Mesendoderm (in vitro differentiated cells): ENCODE measurements around the gene PRR36.

Source experiments
- DNase-seq: peaks from one replicate; pipeline ENCODE4 v3.0.0; 2013
- H2AK5ac ChIP-seq: 2 replicates; pipeline ENCODE4 v1.6.1; 2013; ENCODE audit warnings: low read length, inconsistent platforms
- H2BK120ac ChIP-seq: 2 replicates; pipeline ENCODE4 v1.6.1; 2013; ENCODE audit warnings: low read depth, mild to moderate bottlenecking, low read length, moderate library complexity, mixed read lengths
- H2BK15ac ChIP-seq: replicated peaks from 2 replicates; pipeline ENCODE4 v1.6.1; 2013; ENCODE audit warnings: low read depth, mild to moderate bottlenecking, moderate library complexity
- H2BK5ac ChIP-seq: 2 replicates; pipeline ENCODE4 v1.6.1; 2013; ENCODE audit warnings: low read length, inconsistent platforms
- H3K18ac ChIP-seq: 2 replicates; pipeline ENCODE4 v1.6.1; 2013; ENCODE audit warnings: mild to moderate bottlenecking, low read length, mixed read lengths
- H3K23ac ChIP-seq: one replicate; pipeline ENCODE4 v1.6.1; 2013; ENCODE audit warnings: low read length
- H3K27ac ChIP-seq: 2 replicates; pipeline ENCODE4 v1.5.1; 2013; ENCODE audit warnings: low read depth, mild to moderate bottlenecking, inconsistent platforms, low read length, moderate library complexity
- H3K27me3 ChIP-seq: 2 replicates; pipeline ENCODE4 v1.6.1; 2013; ENCODE audit warnings: low read length, control low read depth, mild to moderate bottlenecking, inconsistent platforms; ENCODE audit not compliant: insufficient read depth, poor library complexity
- H3K36me3 ChIP-seq: 2 replicates; pipeline ENCODE4 v1.6.1; 2013; ENCODE audit warnings: low read length, inconsistent platforms; ENCODE audit not compliant: control insufficient read depth, insufficient read depth
- H3K4ac ChIP-seq: one replicate; pipeline ENCODE4 v1.6.1; 2013; ENCODE audit warnings: low read depth, mild to moderate bottlenecking, low read length, moderate library complexity
- H3K4me1 ChIP-seq: 2 replicates; pipeline ENCODE4 v1.6.1; 2013; ENCODE audit warnings: low read depth, low read length, inconsistent platforms; ENCODE audit not compliant: control insufficient read depth
- H3K4me2 ChIP-seq: 2 replicates; pipeline ENCODE4 v1.6.1; 2013; ENCODE audit warnings: low read length
- H3K4me3 ChIP-seq: 2 replicates; pipeline ENCODE4 v1.5.1; 2013; ENCODE audit warnings: mild to moderate bottlenecking, low read length
- H3K56ac ChIP-seq: one replicate; pipeline ENCODE4 v1.6.1; 2013; ENCODE audit warnings: low read length
- H3K79me1 ChIP-seq: 2 replicates; pipeline ENCODE4 v1.6.1; 2013; ENCODE audit warnings: low read length, inconsistent platforms
- H3K79me2 ChIP-seq: 2 replicates; pipeline ENCODE4 v1.6.1; 2013; ENCODE audit warnings: mild to moderate bottlenecking, low read length; ENCODE audit not compliant: control insufficient read depth, insufficient read depth
- H3K9ac ChIP-seq: 2 replicates; pipeline ENCODE4 v1.6.1; 2013; ENCODE audit warnings: low read length, inconsistent platforms
- H4K5ac ChIP-seq: one replicate; pipeline ENCODE4 v1.6.1; 2013; ENCODE audit warnings: low read length
- H4K8ac ChIP-seq: one replicate; pipeline ENCODE4 v1.6.1; 2013; ENCODE audit warnings: low read depth, mild to moderate bottlenecking, control low read depth, low read length, moderate library complexity
- WGBS: extraction: QIAGEN DNeasy Blood & Tissue Kit; methylation state at CpG from one replicate; pipeline ENCODE4 v1.1.7; 2013; ENCODE audit warnings: low lambda C conversion rate, missing lambda C conversion rate; ENCODE audit not compliant: insufficient coverage; ENCODE audit errors: extremely low coverage; 5-methylcytosine and 5-hydroxymethylcytosine counted together

Gene PRR36

GRCh38 chr19:7848779-7849457, 25.3 kb downstream of the PRR36 start:
- H3K56ac ChIP-seq = no peak overlapping the region
- no peaks in the 10 kb centered on the region for H3K36me3 ChIP-seq
- no peak overlapping the region for H2BK5ac ChIP-seq
- H4K8ac ChIP-seq = no peak overlapping the region
- H3K4me3 ChIP-seq = no peak overlapping the region
- no peaks in the 10 kb centered on the region for H3K4me1 ChIP-seq
- no peaks in the 10 kb centered on the region for H3K79me1 ChIP-seq
- H4K5ac ChIP-seq = no peak overlapping the region
- no peaks in the 10 kb centered on the region for H3K27me3 ChIP-seq
- H3K27ac ChIP-seq = no peak overlapping the region
- no peak for DNase-seq
- H3K18ac ChIP-seq = no peak overlapping the region
- H3K23ac ChIP-seq = no peak overlapping the region
- no CpG with 5 or more reads among the region's 34 CpGs for WGBS
- H2BK120ac ChIP-seq = no peak overlapping the region
- H3K9ac ChIP-seq = no peak overlapping the region
- no peak overlapping the region for H3K4ac ChIP-seq
- no peak overlapping the region for H3K4me2 ChIP-seq
- no peaks in the 10 kb centered on the region for H3K79me2 ChIP-seq
- no peak overlapping the region for H2BK15ac ChIP-seq
- H2AK5ac ChIP-seq = no peak overlapping the region

GRCh38 chr19:7847664-7848063, 26.5 kb downstream of the PRR36 start:
- Histone ChIP-seq H3K18ac (no peak overlapping the region), H3K4ac (no peak overlapping the region), H2BK120ac (no peak overlapping the region), H3K79me1 (no peaks in the 10 kb centered on the region), H2BK15ac (no peak overlapping the region), H4K8ac (no peak overlapping the region), H3K36me3 (no peaks in the 10 kb centered on the region), H3K4me3 (no peak overlapping the region), H3K79me2 (no peaks in the 10 kb centered on the region), H3K23ac (no peak overlapping the region), H3K27ac (no peak overlapping the region), H3K4me2 (no peak overlapping the region), H2BK5ac (no peak overlapping the region), H3K56ac (no peak overlapping the region), H4K5ac (no peak overlapping the region), H3K4me1 (no peaks in the 10 kb centered on the region), H2AK5ac (no peak overlapping the region), H3K27me3 (no peaks in the 10 kb centered on the region), H3K9ac (no peak overlapping the region)
- no peak for DNase-seq
- WGBS = no CpG with 5 or more reads among the region's 23 CpGs

- no peaks in the 10 kb centered on the region for H3K4me1 ChIP-seq
- H4K8ac ChIP-seq = no peak overlapping the region
- H3K79me1 ChIP-seq = no peaks in the 10 kb centered on the region
- no peaks in the 10 kb centered on the region for H3K27me3 ChIP-seq
- no peak overlapping the region for H3K27ac ChIP-seq
- no peaks in the 10 kb centered on the region for H3K36me3 ChIP-seq
- H3K56ac ChIP-seq = no peak overlapping the region
- no peak overlapping the region for H2BK120ac ChIP-seq
- H3K9ac ChIP-seq = no peak overlapping the region
- no peak overlapping the region for H3K18ac ChIP-seq
- WGBS = no CpG with 5 or more reads among the region's 19 CpGs
- no peak overlapping the region for H2BK5ac ChIP-seq
- no peak overlapping the region for H2AK5ac ChIP-seq
- no peak overlapping the region for H3K4ac ChIP-seq
- H4K5ac ChIP-seq = no peak overlapping the region
- H2BK15ac ChIP-seq = no peak overlapping the region
- DNase-seq = no peak
- no peak overlapping the region for H3K4me2 ChIP-seq
- H3K4me3 ChIP-seq = no peak overlapping the region
- H3K79me2 ChIP-seq = no peaks in the 10 kb centered on the region
- no peak overlapping the region for H3K23ac ChIP-seq
These were observed 28.0 kb downstream of the PRR36 start for GRCh38 chr19:7846155-7846646.

- WGBS = no CpG with 5 or more reads among the region's 20 CpGs
- H4K5ac ChIP-seq = no peak overlapping the region
- no peak for DNase-seq
- no peak overlapping the region for H2BK120ac ChIP-seq
- no peaks in the 10 kb centered on the region for H3K79me1 ChIP-seq
- H3K23ac ChIP-seq = no peak overlapping the region
- H3K18ac ChIP-seq = no peak overlapping the region
- H3K36me3 ChIP-seq = no peaks in the 10 kb centered on the region
- H3K4ac ChIP-seq = no peak overlapping the region
- H3K27me3 ChIP-seq = no peaks in the 10 kb centered on the region
- H2AK5ac ChIP-seq = no peak overlapping the region
- H3K79me2 ChIP-seq = no peaks in the 10 kb centered on the region
- H2BK15ac ChIP-seq = no peak overlapping the region
- no peak overlapping the region for H3K9ac ChIP-seq
- no peak overlapping the region for H2BK5ac ChIP-seq
- H3K27ac ChIP-seq = no peak overlapping the region
- H4K8ac ChIP-seq = no peak overlapping the region
- H3K4me2 ChIP-seq = no peak overlapping the region
- no peak overlapping the region for H3K4me3 ChIP-seq
- H3K4me1 ChIP-seq = no peaks in the 10 kb centered on the region
- H3K56ac ChIP-seq = no peak overlapping the region
These were observed 28.6 kb downstream of the PRR36 start for GRCh38 chr19:7845390-7846154.

- Histone ChIP-seq H3K4me3 (no peak overlapping the region), H3K27ac (no peak overlapping the region), H3K4me2 (no peak overlapping the region), H3K79me1 (no peaks in the 10 kb centered on the region), H3K9ac (no peak overlapping the region), H3K79me2 (no peaks in the 10 kb centered on the region), H4K8ac (no peak overlapping the region), H3K56ac (no peak overlapping the region), H2BK15ac (no peak overlapping the region), H3K23ac (no peak overlapping the region), H3K4me1 (no peaks in the 10 kb centered on the region), H2BK5ac (no peak overlapping the region), H3K4ac (no peak overlapping the region), H2BK120ac (no peak overlapping the region), H4K5ac (no peak overlapping the region), H3K18ac (no peak overlapping the region), H2AK5ac (no peak overlapping the region), H3K36me3 (no peaks in the 10 kb centered on the region), H3K27me3 (no peaks in the 10 kb centered on the region)
- no CpG with 5 or more reads among the region's 10 CpGs for WGBS
- DNase-seq = no peak
These were observed 29.2 kb downstream of the PRR36 start for GRCh38 chr19:7844951-7845350.
